Hepatocyte (in vitro differentiated cells): Measurements from ENCODE around the gene ACER1. TPM values are rescaled to one million over a fixed set of nuclear protein-coding genes. Genes with fewer than 3 reads are reported as not detected.

Source experiments
- DNase-seq: peaks from one replicate; pipeline ENCODE4 v3.0.0-alpha.2; 2016; ENCODE audit warnings: low spot score
- H2AFZ ChIP-seq: fragments of 200-600 bp; sonication (generic); 2 replicates; pipeline ENCODE4 v1.6.0; 2016; ENCODE audit warnings: antibody characterized with exemption, mild to moderate bottlenecking
- H3K27ac ChIP-seq: fragments of 200-600 bp; sonication (generic); 2 replicates; pipeline ENCODE4 v1.5.1; 2016; ENCODE audit warnings: mild to moderate bottlenecking
- H3K27me3 ChIP-seq: fragments of 200-600 bp; sonication (generic); 2 replicates; pipeline ENCODE4 v1.6.1; 2016
- H3K36me3 ChIP-seq: fragments of 200-600 bp; sonication (generic); replicated peaks from 2 replicates; pipeline ENCODE4 v1.5.1; 2016; ENCODE audit warnings: low read depth; ENCODE audit not compliant: insufficient read depth
- H3K4me1 ChIP-seq: fragments of 200-600 bp; sonication (generic); 2 replicates; pipeline ENCODE4 v1.5.1; 2016; ENCODE audit warnings: mild to moderate bottlenecking, moderate library complexity; ENCODE audit not compliant: insufficient read depth
- H3K4me2 ChIP-seq: fragments of 200-600 bp; sonication (generic); 2 replicates; pipeline ENCODE4 v1.6.0; 2016
- H3K4me3 ChIP-seq: fragments of 200-600 bp; sonication (generic); 2 replicates; pipeline ENCODE4 v1.5.1; 2016; ENCODE audit warnings: mild to moderate bottlenecking
- H3K79me2 ChIP-seq: fragments of 200-600 bp; sonication (generic); 2 replicates; pipeline ENCODE4 v1.6.0; 2017; ENCODE audit warnings: mild to moderate bottlenecking
- H3K9me2 ChIP-seq: fragments of 200-600 bp; sonication (generic); replicated peaks from 2 replicates; pipeline ENCODE4 v1.6.0; 2017; ENCODE audit warnings: mild to moderate bottlenecking; ENCODE audit not compliant: insufficient read depth
- H3K9me3 ChIP-seq: fragments of 200-600 bp; sonication (generic); 2 replicates; pipeline ENCODE4 v1.5.1; 2016; ENCODE audit warnings: low read depth, mild to moderate bottlenecking
- H4K20me1 ChIP-seq: fragments of 200-600 bp; sonication (generic); 2 replicates; pipeline ENCODE4 v1.6.0; 2016; ENCODE audit warnings: mild to moderate bottlenecking; ENCODE audit not compliant: insufficient read depth, poor library complexity, severe bottlenecking
- CTCF ChIP-seq: fragments of 200-600 bp; sonication (generic); IDR thresholded peaks from 2 replicates; pipeline ENCODE4 v1.5.1; 2016; ENCODE audit warnings: antibody characterized with exemption, mild to moderate bottlenecking; ENCODE audit not compliant: poor library complexity
- EZH2 ChIP-seq: fragments of 200-600 bp; sonication (generic); IDR thresholded peaks from 2 replicates; pipeline ENCODE4 v1.6.1; 2016; ENCODE audit warnings: antibody characterized with exemption, mild to moderate bottlenecking, borderline replicate concordance
- EZH2phosphoT487 ChIP-seq: fragments of 200-600 bp; sonication (generic); IDR thresholded peaks from one replicate; pipeline ENCODE4 v1.6.1; 2018; ENCODE audit warnings: antibody characterized with exemption, mild to moderate bottlenecking, low read depth, moderate library complexity; ENCODE audit not compliant: unreplicated experiment, severe bottlenecking
- WGBS: methylation state at CpG from one replicate; pipeline ENCODE4 v1.1.6; 2016; ENCODE audit warnings: low lambda C conversion rate; ENCODE audit errors: missing lambda C conversion rate; 5-methylcytosine and 5-hydroxymethylcytosine counted together
- polyA plus RNA-seq: library from polyadenylated mRNA; unstranded; fragments of >200 nt; fragmentation: Nextera tagmentation; extraction: Ambion mirVana; gene quantifications from 2 replicates; pipeline ENCODE4 v1.2.1, GENCODE V29; 2016
- total RNA-seq: library from RNA; depleted of rRNA; stranded (reverse); fragments of >200 nt; gene quantifications from 2 replicates; pipeline ENCODE4 v1.2.3, GENCODE V29; 2014

Gene ACER1
- total and polyA plus RNA-seq, 2 experiments from 2014 or later, result not detected

DNA sequence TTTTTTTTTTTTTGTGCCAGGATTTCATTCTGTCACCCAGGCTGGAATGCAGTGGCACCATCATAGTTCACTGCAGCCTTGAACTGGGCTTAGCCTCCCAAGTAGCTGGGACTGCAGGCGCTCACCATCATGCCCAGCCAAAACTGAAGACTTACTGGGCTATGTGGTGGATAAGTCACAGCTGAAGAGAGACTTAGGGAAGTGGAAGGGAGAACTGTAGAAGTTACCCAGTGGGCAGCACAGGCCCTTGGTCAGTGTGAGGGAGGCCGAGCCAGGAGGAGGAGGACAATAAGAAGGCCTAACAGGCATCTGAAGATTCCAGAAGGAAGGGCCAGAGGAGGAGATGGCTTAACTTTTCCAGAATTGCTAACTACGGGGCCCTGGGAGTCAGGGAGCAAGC lies 46.3 kb upstream of the ACER1 start:
- no peak for DNase-seq
- no peak overlapping the region for H3K4me3 ChIP-seq
- H3K9me3 ChIP-seq, result no peaks in the 10 kb centered on the region
- H3K9me2 ChIP-seq, result no peaks in the 10 kb centered on the region
- no peak overlapping the region for H3K27ac ChIP-seq
- H2AFZ ChIP-seq, result no peak overlapping the region
- no peaks in the 10 kb centered on the region for H3K79me2 ChIP-seq
- H3K4me2 ChIP-seq, result no peak overlapping the region
- TF ChIP-seq EZH2 (no peak), CTCF (no peak), EZH2phosphoT487 (no peak)
- no peaks in the 10 kb centered on the region for H3K4me1 ChIP-seq
- H4K20me1 ChIP-seq, result no peaks in the 10 kb centered on the region
- WGBS, result 98% methylated on average over 3 of the region's 3 CpGs
- H3K36me3 ChIP-seq, result no peaks in the 10 kb centered on the region
- H3K27me3 ChIP-seq, result no peaks in the 10 kb centered on the region

DNA sequence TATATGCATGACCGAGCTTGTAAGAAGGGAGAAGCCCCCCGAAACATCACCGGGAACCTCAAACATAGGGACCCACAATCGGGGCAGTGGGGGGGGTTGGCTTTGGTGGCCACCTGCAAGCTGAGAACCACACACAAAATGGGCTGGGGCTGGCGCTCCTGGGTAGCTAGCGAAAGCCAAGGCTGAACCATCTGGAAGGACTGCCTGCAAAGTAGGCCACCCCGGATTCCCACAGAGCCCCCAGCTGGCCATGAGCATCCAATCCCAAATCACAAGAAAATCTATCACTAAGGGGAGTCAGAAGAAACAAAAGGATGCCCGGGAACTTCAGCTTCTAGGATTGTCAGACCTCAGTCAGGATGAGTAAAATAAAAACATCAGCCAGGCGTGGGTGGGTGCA lies 45.1 kb upstream of the ACER1 start:
- no peaks in the 10 kb centered on the region for H3K9me3 ChIP-seq
- H3K79me2 ChIP-seq, result peaks cover 3% of the 10 kb centered on the region
- H4K20me1 ChIP-seq, result no peaks in the 10 kb centered on the region
- no peaks in the 10 kb centered on the region for H3K36me3 ChIP-seq
- no peaks in the 10 kb centered on the region for H3K27me3 ChIP-seq
- H3K4me2 ChIP-seq, result no peak overlapping the region
- H3K9me2 ChIP-seq, result no peaks in the 10 kb centered on the region
- no peak overlapping the region for H3K4me3 ChIP-seq
- no peak for TF ChIP-seq EZH2
- TF ChIP-seq CTCF, result no peak
- TF ChIP-seq EZH2phosphoT487, result no peak
- 93% methylated on average over 9 of the region's 9 CpGs for WGBS
- peak overlapping the region; percentile 40 for H3K27ac ChIP-seq
- peaks cover 5% of the 10 kb centered on the region for H3K4me1 ChIP-seq
- DNase-seq, result no peak
- no peak overlapping the region for H2AFZ ChIP-seq

- H3K4me2 ChIP-seq, result no peak overlapping the region
- no peaks in the 10 kb centered on the region for H3K27me3 ChIP-seq
- TF ChIP-seq EZH2 (no peak), CTCF (no peak), EZH2phosphoT487 (no peak)
- peak overlapping the region; percentile 55 for H3K27ac ChIP-seq
- no peaks in the 10 kb centered on the region for H3K9me2 ChIP-seq
- H3K36me3 ChIP-seq, result no peaks in the 10 kb centered on the region
- peaks cover 3% of the 10 kb centered on the region for H3K79me2 ChIP-seq
- peaks cover 5% of the 10 kb centered on the region for H3K4me1 ChIP-seq
- no peak overlapping the region for H3K4me3 ChIP-seq
- DNase-seq, result peak; percentile 63
- H4K20me1 ChIP-seq, result no peaks in the 10 kb centered on the region
- 43% methylated on average over 6 of the region's 6 CpGs for WGBS
- H2AFZ ChIP-seq, result no peak overlapping the region
- no peaks in the 10 kb centered on the region for H3K9me3 ChIP-seq
Observed at GRCh38 chr19:6378041-6378440, 44.6 kb upstream of the ACER1 start.
